Omental fat pad (tissue), 4 donors: ENCODE results near the gene NRG2. TPM values are rescaled to one million over a fixed set of nuclear protein-coding genes. Genes with fewer than 3 reads are reported as not detected.

Experiments used
- ATAC-seq: fragments of 150-250 bp; one replicate; pipeline ENCODE4 v1.9.1; 2016; ENCODE audit warnings: mild to moderate bottlenecking, moderate library complexity; ENCODE audit not compliant: low FRiP score
- DNase-seq: peaks from one replicate; pipeline ENCODE4 v3.0.0-alpha.2; 2019; ENCODE audit warnings: low spot score
- total RNA-seq, 4 donors: library from RNA; depleted of rRNA; stranded (reverse); fragments of >200 nt; gene quantifications; one replicate each; pipeline ENCODE4 v1.1.0, GENCODE V29; 2016
- TF ChIP-seq, protein P1 (sequence below), 3 donors: fragments of 450-650 bp; IDR thresholded peaks; one replicate each; pipeline ENCODE4 v1.5.1; 2016 to 2017; ENCODE audit warnings: antibody characterized with exemption in 3 of 3, mild to moderate bottlenecking in 3 of 3, moderate library complexity in 2 of 3

Gene NRG2
- total RNA-seq, 4 donors from 2014 or later = 2.3 to 16.9 (median 5.9) TPM

- ATAC-seq (no peak), DNase-seq (no peak)
- TF ChIP-seq, protein P1, sequence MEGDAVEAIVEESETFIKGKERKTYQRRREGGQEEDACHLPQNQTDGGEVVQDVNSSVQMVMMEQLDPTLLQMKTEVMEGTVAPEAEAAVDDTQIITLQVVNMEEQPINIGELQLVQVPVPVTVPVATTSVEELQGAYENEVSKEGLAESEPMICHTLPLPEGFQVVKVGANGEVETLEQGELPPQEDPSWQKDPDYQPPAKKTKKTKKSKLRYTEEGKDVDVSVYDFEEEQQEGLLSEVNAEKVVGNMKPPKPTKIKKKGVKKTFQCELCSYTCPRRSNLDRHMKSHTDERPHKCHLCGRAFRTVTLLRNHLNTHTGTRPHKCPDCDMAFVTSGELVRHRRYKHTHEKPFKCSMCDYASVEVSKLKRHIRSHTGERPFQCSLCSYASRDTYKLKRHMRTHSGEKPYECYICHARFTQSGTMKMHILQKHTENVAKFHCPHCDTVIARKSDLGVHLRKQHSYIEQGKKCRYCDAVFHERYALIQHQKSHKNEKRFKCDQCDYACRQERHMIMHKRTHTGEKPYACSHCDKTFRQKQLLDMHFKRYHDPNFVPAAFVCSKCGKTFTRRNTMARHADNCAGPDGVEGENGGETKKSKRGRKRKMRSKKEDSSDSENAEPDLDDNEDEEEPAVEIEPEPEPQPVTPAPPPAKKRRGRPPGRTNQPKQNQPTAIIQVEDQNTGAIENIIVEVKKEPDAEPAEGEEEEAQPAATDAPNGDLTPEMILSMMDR (IDR thresholded peaks at IDR 0.05) = no peak
Measured at GRCh38 chr5:139855451-139855850, 187.6 kb downstream of the NRG2 start.

DNA sequence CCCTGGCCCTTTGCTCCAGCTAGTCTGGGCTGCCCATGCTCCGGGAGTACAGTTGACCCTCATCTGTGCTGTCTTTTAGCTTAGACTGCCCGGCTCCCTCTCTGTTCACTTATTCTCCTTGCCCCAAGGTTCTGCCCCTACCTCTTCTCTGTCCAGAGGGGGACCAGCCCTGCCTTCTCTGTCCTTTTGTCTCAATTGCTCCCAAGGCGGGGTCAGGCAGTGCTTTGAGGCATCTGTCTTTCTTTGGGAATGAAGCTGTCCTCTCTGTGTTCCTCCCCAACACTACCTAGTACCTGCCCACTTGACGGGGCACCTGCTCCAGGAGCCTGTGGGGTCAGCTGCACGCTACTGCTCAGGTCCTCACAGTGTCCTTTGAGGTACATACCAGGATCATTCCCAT lies 188.1 kb downstream of the NRG2 start:
- ATAC-seq (no peak), DNase-seq (no peak)
- TF ChIP-seq, protein P1 (IDR thresholded peaks at IDR 0.05) = no peak

DNA sequence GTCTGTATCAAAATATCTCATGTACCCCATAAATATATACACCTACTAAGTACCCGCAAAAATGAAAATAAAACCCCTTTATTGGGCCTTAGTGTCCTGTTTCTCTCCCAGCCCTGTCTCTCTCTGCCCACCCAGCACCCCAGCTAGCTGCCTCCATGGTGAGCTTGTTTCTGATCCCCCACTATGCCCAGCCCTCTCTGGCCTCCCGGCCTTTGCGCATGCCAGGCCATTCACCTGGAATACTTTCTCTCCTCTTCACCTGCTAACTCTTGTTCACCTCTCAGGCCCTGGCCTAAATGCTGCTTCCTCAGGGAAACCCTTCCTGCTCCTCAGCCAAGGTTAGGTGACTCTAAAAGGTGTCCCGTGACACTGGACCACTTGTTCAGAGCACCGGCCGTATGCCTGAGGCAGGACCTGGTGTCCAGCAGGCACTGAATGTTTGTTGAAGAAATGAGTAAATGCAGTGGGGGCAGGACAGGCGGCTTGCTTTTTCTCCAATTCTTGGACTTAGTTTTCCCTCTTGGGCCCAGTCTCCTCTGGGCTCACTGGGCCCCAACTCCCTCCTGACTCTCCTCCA lies 189.0 kb downstream of the NRG2 start:
- DNase-seq (no peak), ATAC-seq (no peak)
- TF ChIP-seq, protein P1 (IDR thresholded peaks at IDR 0.05) = no peak

DNA sequence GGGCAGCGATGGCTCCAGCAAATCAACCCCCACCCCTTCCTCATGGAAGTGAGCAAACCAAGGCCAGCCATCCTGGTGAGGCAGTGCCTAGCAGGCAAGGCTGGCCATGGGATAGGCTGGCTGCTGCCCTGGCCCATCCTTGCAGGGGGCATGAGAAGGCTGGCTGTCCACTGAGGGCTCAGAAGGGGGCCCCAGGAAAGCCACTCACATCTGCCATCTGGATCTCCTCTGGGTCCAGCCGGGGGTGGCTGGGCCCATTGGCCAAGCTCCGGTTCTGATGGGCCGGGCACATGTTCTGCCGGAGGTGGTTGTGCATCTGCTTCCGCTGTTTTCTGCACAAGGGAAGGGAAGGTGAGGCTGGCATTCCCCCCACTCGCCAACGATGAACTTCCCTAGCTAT lies 190.4 kb downstream of the NRG2 start:
- DNase-seq (no peak), ATAC-seq (no peak)
- TF ChIP-seq, protein P1 (IDR thresholded peaks at IDR 0.05) = no peak

- ATAC-seq = no peak
- TF ChIP-seq, protein P1 (IDR thresholded peaks at IDR 0.05) = no peak
- DNase-seq = no peak
Measured at GRCh38 chr5:139851558-139851957, 191.5 kb downstream of the NRG2 start.

DNA sequence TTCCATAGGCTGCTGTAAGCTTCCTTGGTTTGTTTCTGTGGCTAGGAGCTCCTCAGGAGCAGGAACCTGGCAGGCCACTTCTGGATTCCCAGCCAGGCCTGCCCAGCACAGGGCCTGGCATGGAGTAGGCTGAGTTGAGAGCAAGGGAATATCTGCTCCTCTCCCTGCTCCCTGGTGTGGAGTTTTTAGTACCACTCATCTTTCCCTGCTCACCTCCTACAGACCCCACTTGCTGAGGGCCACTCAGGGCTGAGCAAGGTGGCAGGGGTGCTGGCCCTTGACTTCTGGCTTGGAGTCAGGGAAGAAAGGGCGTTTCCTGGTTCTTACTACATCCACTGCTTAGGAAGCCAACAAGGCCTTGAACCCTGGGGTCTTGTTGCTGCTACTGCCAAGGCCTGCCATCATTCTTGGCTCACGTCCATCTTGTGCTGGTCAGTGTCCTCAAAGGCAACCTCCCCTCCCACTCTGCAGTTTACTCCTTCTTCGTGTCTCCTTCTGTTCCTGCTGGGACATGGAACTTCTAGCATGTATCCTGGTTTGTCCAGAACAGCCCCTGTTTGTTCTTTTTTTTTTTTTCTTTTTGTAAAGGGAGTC lies 192.6 kb downstream of the NRG2 start:
- DNase-seq = no peak
- ATAC-seq = no peak
- TF ChIP-seq, protein P1 (IDR thresholded peaks at IDR 0.05) = no peak

DNA sequence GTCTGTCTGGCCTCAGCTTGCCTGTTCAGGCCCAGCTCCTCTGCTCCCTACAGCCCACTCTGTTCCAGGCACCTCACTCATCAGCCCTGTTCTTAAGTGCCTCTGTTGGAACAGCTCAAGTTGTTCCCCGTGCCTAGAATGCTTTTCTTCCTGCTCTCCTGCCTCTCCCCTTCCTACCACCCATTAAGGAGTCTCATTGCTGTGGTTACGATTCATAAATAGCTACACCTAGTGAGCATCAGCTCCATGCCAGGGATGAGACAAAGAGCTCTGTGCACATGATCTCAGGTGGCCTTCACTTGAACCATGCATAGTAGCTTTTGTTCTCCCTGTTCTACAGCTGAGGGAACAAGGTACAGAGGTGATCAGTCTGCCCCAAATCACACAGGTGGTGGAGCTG lies 193.2 kb downstream of the NRG2 start:
- ATAC-seq (no peak), DNase-seq (no peak)
- TF ChIP-seq, protein P1 (IDR thresholded peaks at IDR 0.05) = no peak
